ENCODE data around the gene CGB3. TPM values are rescaled to one million over a fixed set of nuclear protein-coding genes. Genes with fewer than 3 reads are reported as not detected.

CGB3 gene
- polyA plus RNA-seq, 6 donors from 2014 or later, result not detected

DNA sequence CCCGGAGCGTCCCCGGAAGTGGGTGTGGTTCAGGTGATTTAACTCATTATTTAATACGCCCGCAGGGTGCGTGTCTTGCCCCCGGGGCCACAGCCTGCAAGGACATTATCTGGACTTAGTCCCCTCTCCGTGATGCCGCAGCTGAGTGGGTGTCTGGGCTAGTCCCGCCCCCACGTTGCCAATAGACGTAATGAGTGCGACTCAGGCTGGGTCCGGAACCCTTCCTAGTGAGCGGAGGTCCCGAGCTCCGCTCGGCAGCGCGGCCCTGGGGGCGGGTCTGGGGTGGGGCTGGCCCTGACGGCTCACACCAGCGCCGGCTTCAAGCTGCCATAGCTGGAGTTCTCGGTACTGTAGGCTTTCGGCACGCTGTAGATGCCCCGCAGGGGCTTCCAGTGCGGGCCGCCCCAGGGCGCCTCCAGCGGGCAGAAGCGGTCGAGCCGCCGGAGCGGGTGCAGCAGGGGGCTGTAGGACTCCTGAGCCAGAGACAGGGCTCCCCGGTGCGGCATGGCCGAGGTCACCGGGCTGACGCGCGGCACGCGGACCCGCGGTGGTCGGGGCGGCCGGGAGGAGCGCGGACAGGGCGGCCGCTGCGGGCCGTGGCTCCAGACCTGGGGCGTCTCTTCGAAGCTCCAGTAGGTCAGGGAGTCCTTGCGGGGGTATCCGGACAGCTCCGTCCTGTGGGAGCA, 6.3 kb downstream of the CGB3 start:
- Mint-ChIP-seq H3K4me3 (peak overlapping the region; percentile 84 to 96 (median 91)), H3K27ac (peak overlapping the region in 1 of 6 donors; percentile 32)
- peak; percentile 89 to 90 for ATAC-seq (ENCODE audit: low read depth in 2 of 2)

DNA sequence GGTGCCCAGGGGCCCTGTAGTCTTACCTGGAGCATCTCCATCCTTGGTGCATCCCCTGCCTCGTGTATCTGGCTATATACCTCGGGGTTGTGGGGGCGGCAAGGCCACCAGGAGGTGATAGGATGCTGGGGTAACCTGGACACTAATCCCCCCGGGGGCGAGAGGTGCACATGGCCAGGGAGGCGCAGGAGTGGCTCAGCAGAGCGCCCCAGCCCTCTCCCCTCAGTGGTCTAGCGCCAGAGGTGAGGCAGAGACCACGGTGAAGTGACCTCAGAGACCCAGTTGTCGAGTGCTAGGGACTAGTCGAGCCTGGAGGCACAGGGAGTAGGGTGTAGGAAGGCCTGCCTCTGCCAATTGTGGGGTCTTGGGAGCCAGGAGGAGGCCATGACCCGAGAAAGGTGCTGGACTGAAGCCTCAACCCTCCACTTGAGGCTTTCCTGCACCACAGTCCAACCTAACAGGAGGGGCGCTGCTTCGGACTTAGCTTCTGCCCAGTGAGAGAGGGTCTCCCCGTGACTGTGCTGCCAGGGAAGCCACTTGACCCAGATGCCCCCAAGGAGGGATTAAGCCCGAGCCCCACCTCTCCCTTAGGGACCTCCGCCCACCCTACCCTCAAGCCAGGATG, 7.0 kb downstream of the CGB3 start, which contains the start of gene LHB:
LHB (minus strand) TSS at position 51 of the 625 bp plus-strand sequence; CDS start at position 41, 10 bp downstream.
- Mint-ChIP-seq H3K4me1 (peaks cover 15 to 37% (median 25%) of the 10 kb centered on the region in 3 donors), H3K27ac (peak within 1 kb of the TSS in 2 of 6 donors; percentile 52 to 60), H3K27me3 (peaks cover 0 to 8% (median 0%) of the 10 kb centered on the region in 3 donors), H3K36me3 (no peaks in the 10 kb centered on the region), H3K4me3 (peak within 1 kb of the TSS; percentile 84 to 96 (median 91)), H3K9me3 (no peaks in the 10 kb centered on the region)
- DNase-seq (no peak), ATAC-seq (ENCODE audit: low read depth in 2 of 2) (no peak)

More for the DNA sequence above, 6.3 kb downstream of the CGB3 start:
- peak; percentile 62 for DNase-seq
- Mint-ChIP-seq H3K9me3 (no peaks in the 10 kb centered on the region), H3K36me3 (no peaks in the 10 kb centered on the region), H3K27me3 (peaks cover 0 to 8% (median 0%) of the 10 kb centered on the region in 3 donors), H3K4me1 (peaks cover 15 to 37% (median 25%) of the 10 kb centered on the region in 3 donors)

DNA sequence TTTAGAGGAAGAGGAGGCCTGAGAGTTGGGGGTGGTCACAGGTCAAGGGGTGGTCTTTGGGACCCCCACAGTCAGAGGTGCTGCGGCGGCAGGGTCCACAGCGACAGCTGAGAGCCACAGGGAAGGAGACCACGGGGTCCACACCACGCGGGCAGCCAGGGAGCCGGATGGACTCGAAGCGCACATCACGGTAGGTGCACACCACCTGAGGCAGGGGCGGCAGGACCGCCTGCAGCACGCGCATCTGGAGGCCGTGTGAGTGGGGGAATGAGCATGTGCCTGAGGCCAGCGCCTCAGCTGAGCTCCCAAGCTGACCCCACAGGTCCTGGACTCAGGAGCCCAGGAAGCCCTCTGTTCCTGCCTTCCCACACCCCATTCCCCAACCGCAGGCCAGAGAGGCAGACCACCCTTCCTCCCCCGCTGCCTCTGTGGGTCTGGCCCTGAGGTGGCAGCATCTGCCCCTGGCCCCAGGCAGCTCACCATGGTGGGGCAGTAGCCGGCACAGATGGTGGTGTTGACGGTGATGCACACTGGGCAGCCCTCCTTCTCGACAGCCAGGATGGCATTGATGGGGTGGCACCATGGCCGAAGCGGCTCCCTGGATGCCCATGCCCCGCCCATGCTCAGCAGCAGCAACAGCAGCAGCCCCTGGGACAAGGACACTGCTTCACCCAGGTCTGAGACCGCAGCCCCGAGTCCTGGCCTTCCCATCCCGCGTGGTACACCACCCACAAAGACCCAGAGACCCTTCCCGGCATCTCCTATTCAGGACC, 7.9 kb downstream of the CGB3 start:
- H3K9me3 Mint-ChIP-seq, result no peaks in the 10 kb centered on the region
- H3K27me3 Mint-ChIP-seq, result peaks cover 0 to 8% (median 0%) of the 10 kb centered on the region in 3 donors
- H3K36me3 Mint-ChIP-seq, result no peaks in the 10 kb centered on the region
- H3K4me3 Mint-ChIP-seq, result peak overlapping the region in 4 of 8 donors; percentile 27 to 75 (median 43)
- H3K4me1 Mint-ChIP-seq, result peaks cover 13 to 33% (median 22%) of the 10 kb centered on the region in 3 donors
- ATAC-seq (ENCODE audit: low read depth in 2 of 2), result no peak
- H3K27ac Mint-ChIP-seq, result peak overlapping the region in 2 of 6 donors; percentile 52 to 90
- DNase-seq, result no peak

DNA sequence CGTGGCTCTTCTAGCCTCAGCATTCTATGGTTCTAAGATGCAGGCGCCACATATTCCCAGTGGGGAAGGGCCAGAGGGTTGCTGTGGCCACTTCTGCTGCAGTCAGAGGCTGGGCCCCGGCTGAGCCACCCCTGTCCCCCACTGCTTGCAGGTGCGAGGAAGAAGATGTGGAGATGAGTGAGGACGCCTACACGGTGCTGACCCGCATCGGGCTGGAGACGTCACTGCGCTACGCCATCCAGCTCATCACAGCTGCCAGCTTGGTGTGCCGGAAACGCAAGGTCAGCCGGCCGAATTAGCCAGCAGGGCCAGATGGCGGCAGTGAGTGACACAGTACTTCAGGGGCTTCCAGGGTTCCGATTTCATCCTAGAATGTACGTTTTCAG, 9.3 kb downstream of the CGB3 start:
- peak overlapping the region in 1 of 6 donors; percentile 47 for H3K27ac Mint-ChIP-seq
- H3K4me1 Mint-ChIP-seq, result peaks cover 12 to 19% (median 12%) of the 10 kb centered on the region in 3 donors
- ATAC-seq (ENCODE audit: low read depth in 2 of 2), result no peak
- DNase-seq, result no peak
- H3K4me3 Mint-ChIP-seq, result peak overlapping the region in 2 of 8 donors; percentile 15 to 62
- no peaks in the 10 kb centered on the region for H3K9me3 Mint-ChIP-seq
- H3K36me3 Mint-ChIP-seq, result peaks cover 0 to 9% of the 10 kb centered on the region in 2 donors
- H3K27me3 Mint-ChIP-seq, result peaks cover 0 to 8% (median 0%) of the 10 kb centered on the region in 3 donors

DNA sequence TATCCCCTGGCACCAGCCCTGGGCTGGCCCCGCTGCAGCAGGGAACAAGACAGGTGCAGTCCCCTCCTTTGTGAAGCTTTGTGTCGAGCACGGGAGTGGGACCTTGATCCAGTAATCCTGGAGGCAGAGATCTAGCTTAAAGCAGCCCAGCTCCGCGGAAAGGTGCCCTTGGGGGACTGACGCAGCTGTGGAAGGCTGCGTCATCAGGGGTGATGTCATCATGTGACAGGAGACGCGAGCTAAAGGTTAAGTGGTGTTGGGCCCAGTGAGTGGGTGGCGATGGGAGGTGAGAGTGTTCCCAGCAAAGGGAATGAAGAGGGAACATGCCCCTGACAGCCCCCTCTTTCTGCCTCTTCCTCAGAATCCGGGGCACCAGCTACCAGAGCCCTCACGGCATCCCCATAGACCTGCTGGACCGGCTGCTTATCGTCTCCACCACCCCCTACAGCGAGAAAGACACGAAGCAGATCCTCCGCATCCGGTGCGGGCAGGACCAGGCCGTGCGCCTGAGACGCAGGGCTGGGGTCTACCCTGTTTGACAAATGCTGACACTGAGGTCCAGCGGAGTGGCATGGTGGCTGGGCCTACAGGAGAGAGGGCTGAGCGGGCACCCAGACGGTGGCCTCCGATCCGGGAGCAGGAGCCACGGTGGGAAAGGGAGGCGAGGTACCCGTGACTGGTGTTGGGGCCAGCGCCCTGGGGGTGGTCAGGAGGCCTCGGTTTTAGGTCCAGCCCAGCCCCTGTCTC, 9.8 kb downstream of the CGB3 start:
- ATAC-seq (ENCODE audit: low read depth in 2 of 2), result no peak
- DNase-seq, result no peak
- Mint-ChIP-seq H3K4me1 (peaks cover 8 to 16% (median 8%) of the 10 kb centered on the region in 3 donors), H3K9me3 (no peaks in the 10 kb centered on the region), H3K27me3 (peaks cover 0 to 5% (median 0%) of the 10 kb centered on the region in 3 donors), H3K36me3 (peaks cover 0 to 9% of the 10 kb centered on the region in 2 donors), H3K27ac (no peak overlapping the region), H3K4me3 (peak overlapping the region in 2 of 8 donors; percentile 30 to 76)

DNA sequence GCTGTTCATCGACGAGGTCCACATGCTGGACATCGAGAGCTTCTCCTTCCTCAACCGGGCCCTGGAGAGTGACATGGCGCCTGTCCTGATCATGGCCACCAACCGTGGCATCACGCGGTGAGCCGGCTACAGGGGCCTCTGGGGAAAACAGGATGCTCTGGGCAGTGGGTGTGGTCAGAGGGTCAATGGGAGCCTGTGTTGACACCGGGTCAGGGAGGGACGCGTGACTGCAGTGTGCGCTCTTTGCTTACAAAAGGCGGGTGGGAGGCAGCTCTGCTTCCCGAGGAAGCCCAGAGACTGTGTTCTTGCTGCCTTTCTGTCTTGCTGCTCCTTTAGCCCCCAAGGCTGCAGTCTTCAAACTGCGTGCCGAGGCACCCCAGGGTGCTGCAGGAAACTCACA, 12.9 kb downstream of the CGB3 start:
- peaks cover 0 to 4% (median 0%) of the 10 kb centered on the region in 3 donors for H3K4me1 Mint-ChIP-seq
- H3K36me3 Mint-ChIP-seq, result peaks cover 0 to 9% of the 10 kb centered on the region in 2 donors
- no peak overlapping the region for H3K27ac Mint-ChIP-seq
- no peaks in the 10 kb centered on the region for H3K27me3 Mint-ChIP-seq
- H3K4me3 Mint-ChIP-seq, result no peak overlapping the region
- DNase-seq (no peak), ATAC-seq (ENCODE audit: low read depth in 2 of 2) (no peak)
- H3K9me3 Mint-ChIP-seq, result no peaks in the 10 kb centered on the region

DNA sequence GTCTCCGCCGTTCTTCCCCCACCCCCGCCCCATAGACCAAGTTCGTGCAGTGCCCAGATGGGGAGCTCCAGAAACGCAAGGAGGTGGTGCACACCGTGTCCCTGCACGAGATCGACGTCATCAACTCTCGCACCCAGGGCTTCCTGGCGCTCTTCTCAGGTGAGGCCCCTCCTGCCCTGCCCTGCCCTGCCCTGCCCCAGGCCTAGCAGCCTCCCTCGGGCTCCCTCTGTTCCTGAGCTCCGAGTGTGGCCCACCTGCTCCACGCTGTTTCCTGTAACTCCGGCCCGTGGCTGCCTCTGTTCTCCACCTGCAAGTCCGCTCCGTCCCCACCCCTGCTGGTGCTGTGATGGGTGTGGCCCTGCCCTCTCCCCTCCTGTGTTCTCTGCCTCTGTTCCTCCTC, 13.7 kb downstream of the CGB3 start:
- H3K36me3 Mint-ChIP-seq, result peaks cover 0 to 9% of the 10 kb centered on the region in 2 donors
- no peak overlapping the region for H3K27ac Mint-ChIP-seq
- no peak overlapping the region for H3K4me3 Mint-ChIP-seq
- peaks cover 0 to 4% (median 0%) of the 10 kb centered on the region in 3 donors for H3K4me1 Mint-ChIP-seq
- no peaks in the 10 kb centered on the region for H3K27me3 Mint-ChIP-seq
- no peak for DNase-seq
- ATAC-seq (ENCODE audit: low read depth in 2 of 2), result no peak
- no peaks in the 10 kb centered on the region for H3K9me3 Mint-ChIP-seq

DNA sequence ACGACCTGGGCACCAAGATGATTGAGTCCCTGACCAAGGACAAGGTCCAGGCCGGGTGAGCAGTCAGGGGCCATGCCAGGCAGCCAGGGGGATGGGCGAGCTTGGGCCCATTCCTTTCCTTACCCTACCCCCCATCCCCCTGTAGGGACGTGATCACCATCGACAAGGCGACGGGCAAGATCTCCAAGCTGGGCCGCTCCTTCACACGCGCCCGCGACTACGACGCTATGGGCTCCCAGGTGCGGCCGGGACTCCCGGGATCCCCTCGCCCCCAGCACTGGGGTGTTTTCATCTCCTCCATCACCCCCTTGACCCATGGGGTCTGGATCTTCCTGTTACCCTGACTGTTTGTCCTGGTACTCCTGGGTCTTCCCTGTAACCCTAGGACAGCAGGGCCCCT, 14.3 kb downstream of the CGB3 start:
- Mint-ChIP-seq H3K36me3 (peaks cover 0 to 9% of the 10 kb centered on the region in 2 donors), H3K4me3 (no peak overlapping the region), H3K9me3 (no peaks in the 10 kb centered on the region), H3K27ac (no peak overlapping the region), H3K27me3 (no peaks in the 10 kb centered on the region), H3K4me1 (peaks cover 0 to 4% (median 0%) of the 10 kb centered on the region in 3 donors)
- no peak for ATAC-seq (ENCODE audit: low read depth in 2 of 2)
- no peak for DNase-seq

DNA sequence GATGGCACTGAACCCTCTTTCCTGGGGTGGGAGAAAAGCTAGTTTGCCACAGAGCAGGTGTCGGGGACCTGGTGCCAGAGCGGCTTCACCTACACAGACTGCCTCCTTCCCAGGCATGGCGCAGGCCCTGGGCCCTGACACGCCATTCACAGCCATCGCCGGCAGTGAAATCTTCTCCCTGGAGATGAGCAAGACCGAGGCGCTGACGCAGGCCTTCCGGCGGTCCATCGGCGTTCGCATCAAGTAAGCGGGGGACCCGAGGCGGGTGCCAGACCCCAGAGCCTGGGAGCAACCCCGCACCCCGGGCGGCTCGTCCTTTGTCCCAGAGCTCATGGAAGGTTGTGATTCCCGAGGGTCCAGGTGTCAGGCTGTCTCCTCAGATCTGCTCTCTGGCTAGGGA, 17.2 kb downstream of the CGB3 start:
- Mint-ChIP-seq H3K9me3 (no peaks in the 10 kb centered on the region), H3K27me3 (no peaks in the 10 kb centered on the region), H3K4me1 (peaks cover 0 to 4% (median 0%) of the 10 kb centered on the region in 3 donors), H3K4me3 (no peak overlapping the region), H3K27ac (no peak overlapping the region), H3K36me3 (peaks cover 6 to 9% of the 10 kb centered on the region in 2 donors)
- DNase-seq (no peak), ATAC-seq (ENCODE audit: low read depth in 2 of 2) (no peak)

DNA sequence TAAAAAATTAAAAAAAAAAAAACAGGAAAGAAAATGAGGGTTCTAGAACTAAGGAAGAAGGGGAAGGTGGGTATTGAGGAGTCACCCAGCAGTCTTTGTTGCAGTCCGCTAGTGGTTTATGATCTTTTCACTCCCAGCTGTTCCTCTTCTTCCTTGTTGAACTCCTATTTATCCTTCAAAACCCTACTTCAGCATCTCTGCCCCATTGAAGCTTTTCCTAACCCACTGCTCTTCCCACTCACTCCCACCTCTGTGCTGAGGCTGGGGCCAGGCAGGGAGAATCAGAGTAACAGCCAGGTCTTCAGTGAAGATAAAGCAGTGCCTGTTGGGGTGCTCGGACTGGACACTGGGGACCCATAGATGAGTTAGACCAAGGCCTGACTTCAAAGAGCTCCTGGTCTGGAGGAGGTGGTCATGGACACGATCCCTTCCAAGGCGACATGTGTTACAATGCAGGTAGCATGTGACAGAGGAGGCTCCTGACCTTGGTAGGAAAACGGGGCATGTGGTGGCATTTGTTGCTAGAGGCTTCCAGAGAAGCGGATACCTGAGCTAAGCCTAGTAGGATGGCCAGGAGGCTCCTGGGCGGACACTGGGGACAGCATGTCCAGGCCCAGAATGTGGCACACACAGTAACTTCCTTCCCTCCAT, 19.0 kb downstream of the CGB3 start:
- H3K27ac Mint-ChIP-seq, result no peak overlapping the region
- no peaks in the 10 kb centered on the region for H3K9me3 Mint-ChIP-seq
- H3K36me3 Mint-ChIP-seq, result peaks cover 0 to 6% of the 10 kb centered on the region in 2 donors
- ATAC-seq (ENCODE audit: low read depth in 2 of 2), result no peak
- no peak for DNase-seq
- H3K4me1 Mint-ChIP-seq, result no peaks in the 10 kb centered on the region
- no peak overlapping the region for H3K4me3 Mint-ChIP-seq
- no peaks in the 10 kb centered on the region for H3K27me3 Mint-ChIP-seq

DNA sequence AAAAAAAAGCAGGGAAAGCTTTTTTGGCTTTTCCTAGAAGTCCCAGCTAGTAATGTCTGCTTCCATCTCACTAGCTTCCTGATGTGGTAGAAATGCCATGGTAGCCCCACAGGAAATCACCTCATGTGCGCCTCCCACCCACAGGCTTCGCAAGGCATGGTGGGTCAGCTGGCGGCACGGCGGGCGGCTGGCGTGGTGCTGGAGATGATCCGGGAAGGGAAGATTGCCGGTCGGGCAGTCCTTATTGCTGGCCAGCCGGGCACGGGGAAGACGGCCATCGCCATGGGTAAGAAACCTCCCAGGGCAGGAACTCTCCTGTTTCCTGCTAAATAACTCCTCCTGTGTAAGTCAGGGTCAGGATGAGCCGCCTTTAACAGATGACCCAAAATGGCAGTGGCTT, 20.0 kb downstream of the CGB3 start:
- no peak overlapping the region for H3K4me3 Mint-ChIP-seq
- DNase-seq (no peak), ATAC-seq (ENCODE audit: low read depth in 2 of 2) (no peak)
- H3K36me3 Mint-ChIP-seq, result peaks cover 0 to 6% of the 10 kb centered on the region in 2 donors
- H3K9me3 Mint-ChIP-seq, result no peaks in the 10 kb centered on the region
- H3K27me3 Mint-ChIP-seq, result no peaks in the 10 kb centered on the region
- H3K27ac Mint-ChIP-seq, result no peak overlapping the region
- peaks cover 0 to 7% (median 6%) of the 10 kb centered on the region in 3 donors for H3K4me1 Mint-ChIP-seq

DNA sequence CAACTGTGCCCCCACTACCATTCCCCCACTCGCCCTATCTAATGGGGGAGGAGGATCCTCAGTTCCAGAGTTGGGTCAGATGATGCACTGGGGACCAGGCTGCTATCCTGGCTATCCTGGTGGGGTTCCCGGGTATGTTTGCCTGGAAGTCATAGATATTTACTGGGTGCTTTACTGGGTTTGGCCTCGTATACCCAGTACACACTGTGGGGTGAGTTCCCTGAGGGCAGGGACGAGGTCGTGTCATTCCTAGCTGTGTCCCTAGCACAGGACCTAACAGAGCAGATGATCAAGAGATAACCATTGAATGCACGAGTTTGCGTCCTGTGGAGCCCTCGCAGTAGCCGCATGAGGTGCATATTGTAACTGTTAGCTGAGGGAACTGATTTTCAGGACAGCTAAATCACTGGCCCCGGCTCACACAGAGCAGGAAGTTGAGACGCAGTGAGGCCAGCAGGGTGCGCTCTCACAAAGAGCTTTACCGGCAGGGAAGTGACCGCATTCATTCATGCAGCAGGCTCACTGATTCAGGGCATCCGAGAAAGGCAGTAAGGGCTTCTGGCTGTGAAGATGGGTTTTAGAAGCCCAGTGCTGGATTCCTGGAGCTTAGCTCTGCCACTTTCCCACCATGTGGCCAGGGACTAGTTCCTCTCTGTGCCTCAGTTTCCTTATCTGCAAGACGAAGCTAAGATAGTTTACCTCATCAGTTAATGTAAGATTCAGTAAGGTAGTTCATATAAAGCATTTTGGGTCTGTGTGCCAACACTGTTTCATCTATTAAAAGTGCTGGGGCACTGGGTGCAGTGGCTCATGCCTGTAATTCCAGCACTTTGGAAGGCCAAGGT, 24.4 kb downstream of the CGB3 start:
- peak overlapping the region in 1 of 6 donors; percentile 41 for H3K27ac Mint-ChIP-seq
- peaks cover 17 to 31% (median 18%) of the 10 kb centered on the region in 3 donors for H3K4me1 Mint-ChIP-seq
- ATAC-seq (ENCODE audit: low read depth in 2 of 2), result peak; percentile 78 to 79
- H3K4me3 Mint-ChIP-seq, result peak overlapping the region in 2 of 8 donors; percentile 50 to 68
- no peaks in the 10 kb centered on the region for H3K9me3 Mint-ChIP-seq
- H3K36me3 Mint-ChIP-seq, result peaks cover 0 to 6% of the 10 kb centered on the region in 2 donors
- DNase-seq, result peak; percentile 36
- no peaks in the 10 kb centered on the region for H3K27me3 Mint-ChIP-seq
